ENCODE measurements around the gene SPINK1. TPM values are rescaled to one million over a fixed set of nuclear protein-coding genes. Genes with fewer than 3 reads are reported as not detected.

The SPINK1 gene
- total and polyA plus RNA-seq, 2 of the 13 experiments (the other 11 are each of a cell fraction or from before 2014, with no cell fraction given) = 14.7 to 17.1 TPM

DNA sequence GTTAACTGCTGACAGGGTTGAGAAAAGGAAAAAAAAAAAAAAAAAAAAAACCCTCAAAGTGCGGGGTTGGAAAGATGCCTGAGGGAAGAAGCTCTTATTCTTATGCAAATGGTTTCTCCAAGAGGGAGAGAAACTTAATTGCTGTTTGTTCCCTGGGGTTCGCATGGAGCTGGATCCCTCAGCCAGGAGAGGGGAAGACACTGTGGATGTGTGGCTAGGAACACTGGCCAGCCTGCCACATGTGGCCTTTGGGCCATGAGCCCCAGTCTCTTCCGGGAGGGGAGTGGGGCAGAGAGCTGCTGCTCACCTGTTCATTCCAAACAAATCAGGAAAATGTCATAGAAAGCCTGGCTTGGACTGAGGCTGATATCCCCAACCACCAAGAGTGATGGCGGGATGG, 37.6 kb upstream of the SPINK1 start (continued):
- TF ChIP-seq, protein P1, sequence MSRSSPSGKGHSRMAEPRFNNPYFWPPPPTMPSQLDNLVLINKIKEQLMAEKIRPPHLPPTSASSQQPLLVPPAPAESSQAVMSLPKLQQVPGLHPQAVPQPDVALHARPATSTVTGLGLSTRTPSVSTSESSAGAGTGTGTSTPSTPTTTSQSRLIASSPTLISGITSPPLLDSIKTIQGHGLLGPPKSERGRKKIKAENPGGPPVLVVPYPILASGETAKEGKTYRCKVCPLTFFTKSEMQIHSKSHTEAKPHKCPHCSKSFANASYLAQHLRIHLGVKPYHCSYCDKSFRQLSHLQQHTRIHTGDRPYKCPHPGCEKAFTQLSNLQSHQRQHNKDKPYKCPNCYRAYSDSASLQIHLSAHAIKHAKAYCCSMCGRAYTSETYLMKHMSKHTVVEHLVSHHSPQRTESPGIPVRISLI (CRISPR knock-in tag; IDR thresholded peaks at IDR 0.05; ENCODE audit: borderline replicate concordance) = no peak
- TF ChIP-seq ZNF350 (CRISPR knock-in tag; IDR thresholded peaks at IDR 0.05; ENCODE audit: borderline replicate concordance, low read depth) = no peak

DNA sequence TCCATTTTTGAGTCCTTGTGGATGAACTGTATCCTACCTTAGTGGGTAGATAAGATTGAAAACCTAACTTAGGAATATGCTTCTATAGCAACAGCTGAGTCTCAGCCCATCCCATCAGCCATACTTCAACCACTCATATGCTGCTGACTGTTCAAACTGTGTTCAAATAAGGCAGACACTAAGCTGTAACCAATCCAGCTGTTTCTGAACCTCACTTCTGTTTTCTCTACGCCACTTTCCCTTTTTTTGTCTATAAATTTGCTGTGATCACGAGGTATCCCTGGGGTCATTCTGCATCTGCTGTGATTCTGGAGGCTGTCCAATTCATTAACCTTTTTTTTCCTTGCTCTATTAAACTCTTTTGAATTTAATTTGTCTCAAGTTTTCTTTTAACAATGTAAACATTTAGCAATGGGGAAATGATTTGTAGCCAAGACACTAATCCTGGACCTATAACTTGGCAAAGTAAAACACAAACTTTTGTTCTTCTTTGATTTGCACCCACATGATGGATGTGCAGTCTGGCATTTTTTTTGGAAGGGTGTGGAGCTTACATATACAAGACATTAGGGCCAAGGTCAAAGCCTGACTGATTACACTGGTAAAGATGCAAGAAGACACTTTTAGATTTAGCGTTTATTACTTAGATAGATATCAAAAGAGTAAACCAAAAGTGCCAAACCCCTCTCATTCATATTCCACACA, 32.1 kb upstream of the SPINK1 start:
- no peak overlapping the region for H3K4me3 ChIP-seq (replicated peaks in 1 of 3; ENCODE audit: insufficient read depth in 1 of 3, low read depth in 2 of 3, low read length in 3 of 3)
- CTCF ChIA-PET (ENCODE audit: low intra/inter-chr PET ratio, low total read pairs) = no interaction called here
- FAIRE-seq = no peak
- H2AFZ ChIP-seq (ENCODE audit: low read length) = no peak overlapping the region
- H3K27me3 ChIP-seq (ENCODE audit: control insufficient read depth in 1 of 2, insufficient read depth in 2 of 2, low read length in 2 of 2) = no peaks in the 10 kb centered on the region
- WGBS (ENCODE audit: low lambda C conversion rate) = 30% methylated on average over 3 of the region's 3 CpGs
- no peak overlapping the region for H3K27ac ChIP-seq (ENCODE audit: extremely low read length, insufficient read depth, low read length)
- no peak for ATAC-seq
- H4K20me1 ChIP-seq (ENCODE audit: insufficient read depth, low read length) = no peaks in the 10 kb centered on the region
- H3K9ac ChIP-seq (ENCODE audit: insufficient read depth, low read depth, low read length) = no peak overlapping the region
- DNase-seq (ENCODE audit: low spot score) = no peak
- intact Hi-C loops (cut with micrococcal nuclease; ENCODE audit: unreplicated experiment) (no loop called here), in situ Hi-C loops (cut with HindIII; ENCODE audit: extremely low pct_ligation_motif_present, low pct_unique_long_range_greater_than_20kb) (no loop called here)
- H3K36me3 ChIP-seq (replicated peaks in 1 of 2; ENCODE audit: control insufficient read depth in 1 of 2, insufficient read depth in 2 of 2, low read length in 2 of 2) = no peaks in the 10 kb centered on the region
- POLR2A ChIA-PET = no interaction called here
- no peaks in the 10 kb centered on the region for H3K79me2 ChIP-seq (ENCODE audit: insufficient read depth, low read length)
- H3K9me3 ChIP-seq (ENCODE audit: low read length) = no peaks in the 10 kb centered on the region
- H3K4me2 ChIP-seq (ENCODE audit: low read depth, low read length) = no peak overlapping the region
- BruUV-seq (replicated peaks) = no TSS peak
- no peaks in the 10 kb centered on the region for H3K4me1 ChIP-seq (ENCODE audit: insufficient read depth, low read length)
- TF ChIP-seq, protein P2, sequence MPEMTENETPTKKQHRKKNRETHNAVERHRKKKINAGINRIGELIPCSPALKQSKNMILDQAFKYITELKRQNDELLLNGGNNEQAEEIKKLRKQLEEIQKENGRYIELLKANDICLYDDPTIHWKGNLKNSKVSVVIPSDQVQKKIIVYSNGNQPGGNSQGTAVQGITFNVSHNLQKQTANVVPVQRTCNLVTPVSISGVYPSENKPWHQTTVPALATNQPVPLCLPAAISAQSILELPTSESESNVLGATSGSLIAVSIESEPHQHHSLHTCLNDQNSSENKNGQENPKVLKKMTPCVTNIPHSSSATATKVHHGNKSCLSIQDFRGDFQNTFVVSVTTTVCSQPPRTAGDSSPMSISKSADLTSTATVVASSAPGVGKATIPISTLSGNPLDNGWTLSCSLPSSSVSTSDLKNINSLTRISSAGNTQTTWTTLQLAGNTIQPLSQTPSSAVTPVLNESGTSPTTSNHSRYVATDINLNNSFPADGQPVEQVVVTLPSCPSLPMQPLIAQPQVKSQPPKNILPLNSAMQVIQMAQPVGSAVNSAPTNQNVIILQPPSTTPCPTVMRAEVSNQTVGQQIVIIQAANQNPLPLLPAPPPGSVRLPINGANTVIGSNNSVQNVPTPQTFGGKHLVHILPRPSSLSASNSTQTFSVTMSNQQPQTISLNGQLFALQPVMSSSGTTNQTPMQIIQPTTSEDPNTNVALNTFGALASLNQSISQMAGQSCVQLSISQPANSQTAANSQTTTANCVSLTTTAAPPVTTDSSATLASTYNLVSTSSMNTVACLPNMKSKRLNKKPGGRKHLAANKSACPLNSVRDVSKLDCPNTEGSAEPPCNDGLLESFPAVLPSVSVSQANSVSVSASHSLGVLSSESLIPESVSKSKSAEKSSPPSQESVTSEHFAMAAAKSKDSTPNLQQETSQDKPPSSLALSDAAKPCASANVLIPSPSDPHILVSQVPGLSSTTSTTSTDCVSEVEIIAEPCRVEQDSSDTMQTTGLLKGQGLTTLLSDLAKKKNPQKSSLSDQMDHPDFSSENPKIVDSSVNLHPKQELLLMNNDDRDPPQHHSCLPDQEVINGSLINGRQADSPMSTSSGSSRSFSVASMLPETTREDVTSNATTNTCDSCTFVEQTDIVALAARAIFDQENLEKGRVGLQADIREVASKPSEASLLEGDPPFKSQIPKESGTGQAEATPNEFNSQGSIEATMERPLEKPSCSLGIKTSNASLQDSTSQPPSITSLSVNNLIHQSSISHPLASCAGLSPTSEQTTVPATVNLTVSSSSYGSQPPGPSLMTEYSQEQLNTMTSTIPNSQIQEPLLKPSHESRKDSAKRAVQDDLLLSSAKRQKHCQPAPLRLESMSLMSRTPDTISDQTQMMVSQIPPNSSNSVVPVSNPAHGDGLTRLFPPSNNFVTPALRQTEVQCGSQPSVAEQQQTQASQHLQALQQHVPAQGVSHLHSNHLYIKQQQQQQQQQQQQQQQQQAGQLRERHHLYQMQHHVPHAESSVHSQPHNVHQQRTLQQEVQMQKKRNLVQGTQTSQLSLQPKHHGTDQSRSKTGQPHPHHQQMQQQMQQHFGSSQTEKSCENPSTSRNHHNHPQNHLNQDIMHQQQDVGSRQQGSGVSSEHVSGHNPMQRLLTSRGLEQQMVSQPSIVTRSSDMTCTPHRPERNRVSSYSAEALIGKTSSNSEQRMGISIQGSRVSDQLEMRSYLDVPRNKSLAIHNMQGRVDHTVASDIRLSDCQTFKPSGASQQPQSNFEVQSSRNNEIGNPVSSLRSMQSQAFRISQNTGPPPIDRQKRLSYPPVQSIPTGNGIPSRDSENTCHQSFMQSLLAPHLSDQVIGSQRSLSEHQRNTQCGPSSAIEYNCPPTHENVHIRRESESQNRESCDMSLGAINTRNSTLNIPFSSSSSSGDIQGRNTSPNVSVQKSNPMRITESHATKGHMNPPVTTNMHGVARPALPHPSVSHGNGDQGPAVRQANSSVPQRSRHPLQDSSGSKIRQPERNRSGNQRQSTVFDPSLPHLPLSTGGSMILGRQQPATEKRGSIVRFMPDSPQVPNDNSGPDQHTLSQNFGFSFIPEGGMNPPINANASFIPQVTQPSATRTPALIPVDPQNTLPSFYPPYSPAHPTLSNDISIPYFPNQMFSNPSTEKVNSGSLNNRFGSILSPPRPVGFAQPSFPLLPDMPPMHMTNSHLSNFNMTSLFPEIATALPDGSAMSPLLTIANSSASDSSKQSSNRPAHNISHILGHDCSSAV (CRISPR knock-in tag; IDR thresholded peaks at IDR 0.05; ENCODE audit: borderline replicate concordance) = no peak
- TF ChIP-seq, protein P3, sequence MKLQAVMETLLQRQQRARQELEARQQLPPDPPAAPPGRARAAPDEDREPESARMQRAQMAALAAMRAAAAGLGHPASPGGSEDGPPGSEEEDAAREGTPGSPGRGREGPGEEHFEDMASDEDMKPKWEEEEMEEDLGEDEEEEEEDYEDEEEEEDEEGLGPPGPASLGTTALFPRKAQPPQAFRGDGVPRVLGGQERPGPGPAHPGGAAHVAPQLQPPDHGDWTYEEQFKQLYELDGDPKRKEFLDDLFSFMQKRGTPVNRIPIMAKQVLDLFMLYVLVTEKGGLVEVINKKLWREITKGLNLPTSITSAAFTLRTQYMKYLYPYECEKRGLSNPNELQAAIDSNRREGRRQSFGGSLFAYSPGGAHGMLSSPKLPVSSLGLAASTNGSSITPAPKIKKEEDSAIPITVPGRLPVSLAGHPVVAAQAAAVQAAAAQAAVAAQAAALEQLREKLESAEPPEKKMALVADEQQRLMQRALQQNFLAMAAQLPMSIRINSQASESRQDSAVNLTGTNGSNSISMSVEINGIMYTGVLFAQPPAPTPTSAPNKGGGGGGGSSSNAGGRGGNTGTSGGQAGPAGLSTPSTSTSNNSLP (IDR thresholded peaks at IDR 0.05; ENCODE audit: low read depth, low read length) = no peak
- TF ChIP-seq ZKSCAN5 (CRISPR knock-in tag; IDR thresholded peaks at IDR 0.05) (no peak), ZBTB38 (CRISPR knock-in tag; IDR thresholded peaks at IDR 0.05) (no peak), SIN3B (IDR thresholded peaks at IDR 0.05; ENCODE audit: low read length) (no peak), MBNL3 (CRISPR knock-in tag; conservative IDR thresholded peaks at IDR 0.05) (no peak)
- TF ChIP-seq, protein P4, sequence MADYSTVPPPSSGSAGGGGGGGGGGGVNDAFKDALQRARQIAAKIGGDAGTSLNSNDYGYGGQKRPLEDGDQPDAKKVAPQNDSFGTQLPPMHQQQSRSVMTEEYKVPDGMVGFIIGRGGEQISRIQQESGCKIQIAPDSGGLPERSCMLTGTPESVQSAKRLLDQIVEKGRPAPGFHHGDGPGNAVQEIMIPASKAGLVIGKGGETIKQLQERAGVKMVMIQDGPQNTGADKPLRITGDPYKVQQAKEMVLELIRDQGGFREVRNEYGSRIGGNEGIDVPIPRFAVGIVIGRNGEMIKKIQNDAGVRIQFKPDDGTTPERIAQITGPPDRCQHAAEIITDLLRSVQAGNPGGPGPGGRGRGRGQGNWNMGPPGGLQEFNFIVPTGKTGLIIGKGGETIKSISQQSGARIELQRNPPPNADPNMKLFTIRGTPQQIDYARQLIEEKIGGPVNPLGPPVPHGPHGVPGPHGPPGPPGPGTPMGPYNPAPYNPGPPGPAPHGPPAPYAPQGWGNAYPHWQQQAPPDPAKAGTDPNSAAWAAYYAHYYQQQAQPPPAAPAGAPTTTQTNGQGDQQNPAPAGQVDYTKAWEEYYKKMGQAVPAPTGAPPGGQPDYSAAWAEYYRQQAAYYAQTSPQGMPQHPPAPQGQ (CRISPR knock-in tag; IDR thresholded peaks at IDR 0.05; ENCODE audit: borderline replicate concordance) = no peak

All from HepG2 (cell line).